ENCODE data around the gene TMCC2.

Gene TMCC2

DNA sequence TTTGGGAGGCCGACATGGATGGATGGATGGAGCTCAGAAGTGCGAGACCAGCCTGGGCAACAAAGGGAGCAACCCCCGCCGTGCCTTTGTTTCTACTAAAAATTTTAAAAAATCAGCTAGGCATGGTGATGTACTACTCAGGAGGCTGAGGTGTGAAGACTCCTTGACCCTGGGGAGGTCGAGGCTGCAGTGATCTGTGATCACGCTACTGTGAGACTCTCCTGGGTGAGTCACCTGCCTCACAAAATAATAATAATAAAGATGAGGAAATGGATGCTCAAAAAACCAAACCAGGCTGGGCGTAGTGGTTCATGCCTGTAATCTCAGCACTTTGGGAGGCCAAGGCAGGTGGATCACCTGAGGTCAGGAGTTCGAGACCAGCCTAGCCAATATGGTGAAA is 35.5 kb upstream of the TMCC2 start:
- no peak overlapping the region for H3K9ac ChIP-seq (ENCODE audit: low read length)
- H3K9me3 ChIP-seq (ENCODE audit: control insufficient read depth, low read depth, low read length): no peaks in the 10 kb centered on the region
- no peaks in the 10 kb centered on the region for H3K27me3 ChIP-seq (ENCODE audit: control insufficient read depth, insufficient read depth, low read length)
- no peaks in the 10 kb centered on the region for H3K36me3 ChIP-seq (ENCODE audit: control insufficient read depth, low read depth, low read length)
- H3K27ac ChIP-seq (ENCODE audit: low read length): no peak overlapping the region
- H3K4me1 ChIP-seq (ENCODE audit: control insufficient read depth, low read depth, low read length): peaks cover 64% of the 10 kb centered on the region
- peak overlapping the region; percentile 26 for H3K4me3 ChIP-seq (ENCODE audit: low read length)

DNA sequence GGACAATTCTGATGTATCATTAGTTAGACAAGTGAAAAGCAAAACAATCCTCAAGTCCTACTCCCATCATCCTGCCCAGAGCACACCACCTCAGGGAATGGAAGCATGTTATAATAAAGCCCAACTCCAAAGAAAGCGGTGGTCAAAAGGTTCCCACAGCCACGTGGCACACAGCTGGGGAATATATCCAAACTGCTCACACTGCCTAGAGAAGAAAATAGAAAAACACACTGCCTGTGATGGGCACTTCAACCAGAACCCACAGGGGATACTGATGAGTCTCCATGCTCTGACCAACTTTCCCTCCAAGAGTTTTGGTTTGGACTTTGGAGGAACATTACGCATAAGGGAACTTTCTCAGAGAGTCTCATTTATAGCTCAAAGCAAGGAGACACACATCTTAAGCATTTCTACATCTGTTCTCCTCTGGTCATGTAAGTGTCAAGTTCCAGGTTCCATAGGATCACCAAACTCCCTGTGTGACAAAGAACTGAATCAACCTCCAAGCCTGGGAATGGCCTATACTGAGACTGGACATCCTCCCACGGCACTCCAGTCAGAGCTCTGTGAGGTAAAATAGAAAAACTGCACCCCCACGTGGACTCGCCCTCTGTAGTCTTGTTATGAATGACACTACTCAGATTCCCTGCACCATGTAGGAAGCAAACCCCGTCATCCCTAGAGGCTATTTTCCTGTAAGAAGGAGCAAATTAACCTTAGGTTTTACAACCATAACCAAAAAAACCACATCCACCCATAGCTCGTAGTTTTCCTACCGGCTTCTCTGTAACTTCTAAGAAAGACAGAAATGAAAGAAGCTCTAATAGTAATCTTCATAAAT is 28.4 kb upstream of the TMCC2 start:
- Histone ChIP-seq H3K4me1 (ENCODE audit: control insufficient read depth, low read depth, low read length) (peaks cover 10% of the 10 kb centered on the region), H3K36me3 (ENCODE audit: control insufficient read depth, low read depth, low read length) (no peaks in the 10 kb centered on the region), H3K4me3 (ENCODE audit: low read length) (no peak overlapping the region), H3K27ac (ENCODE audit: low read length) (no peak overlapping the region), H3K9me3 (ENCODE audit: control insufficient read depth, low read depth, low read length) (no peaks in the 10 kb centered on the region), H3K27me3 (ENCODE audit: control insufficient read depth, insufficient read depth, low read length) (no peaks in the 10 kb centered on the region), H3K9ac (ENCODE audit: low read length) (no peak overlapping the region)

DNA sequence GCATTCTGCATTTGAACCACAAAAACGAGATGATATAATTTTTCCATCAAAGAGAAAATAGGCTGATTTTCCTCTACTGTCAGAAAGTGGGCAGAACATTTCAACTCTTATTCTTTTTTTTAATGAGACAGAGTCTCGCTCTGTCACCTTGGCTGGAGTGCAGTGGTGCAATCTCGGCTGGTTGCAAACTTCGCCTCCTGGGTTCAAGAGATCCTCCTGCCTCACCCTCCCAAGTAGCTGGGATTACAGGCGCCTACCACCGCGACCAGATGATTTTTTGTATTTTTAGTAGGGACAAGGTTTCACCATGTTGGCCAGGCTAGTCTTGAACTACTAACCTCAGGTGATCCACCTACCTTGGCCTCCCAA is 27.8 kb upstream of the TMCC2 start:
- Histone ChIP-seq H3K27me3 (ENCODE audit: control insufficient read depth, insufficient read depth, low read length) (no peaks in the 10 kb centered on the region), H3K36me3 (ENCODE audit: control insufficient read depth, low read depth, low read length) (no peaks in the 10 kb centered on the region), H3K9ac (ENCODE audit: low read length) (no peak overlapping the region), H3K27ac (ENCODE audit: low read length) (no peak overlapping the region), H3K4me1 (ENCODE audit: control insufficient read depth, low read depth, low read length) (peaks cover 10% of the 10 kb centered on the region), H3K4me3 (ENCODE audit: low read length) (no peak overlapping the region), H3K9me3 (ENCODE audit: control insufficient read depth, low read depth, low read length) (no peaks in the 10 kb centered on the region)

DNA sequence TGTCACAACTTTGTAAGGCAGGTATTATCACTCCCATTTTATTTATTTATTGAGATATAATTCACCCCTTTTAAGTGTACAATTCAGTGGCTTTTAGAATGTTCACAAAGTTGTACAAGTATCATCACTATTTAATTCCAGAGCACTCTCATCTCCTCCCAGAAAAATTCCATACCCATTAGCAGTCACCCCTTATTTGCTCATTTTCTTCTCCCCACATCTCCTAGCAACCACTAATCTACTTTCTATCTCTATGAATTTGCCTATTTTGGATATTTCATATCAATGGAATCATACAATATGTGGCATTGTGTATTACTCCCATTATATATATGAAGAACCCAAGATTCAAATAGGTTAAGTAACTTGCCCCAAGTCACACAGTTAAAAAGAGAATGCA is 23.2 kb upstream of the TMCC2 start:
- Histone ChIP-seq H3K9ac (ENCODE audit: low read length) (no peak overlapping the region), H3K4me1 (ENCODE audit: control insufficient read depth, low read depth, low read length) (peaks cover 5% of the 10 kb centered on the region), H3K4me3 (ENCODE audit: low read length) (no peak overlapping the region), H3K9me3 (ENCODE audit: control insufficient read depth, low read depth, low read length) (no peaks in the 10 kb centered on the region), H3K36me3 (ENCODE audit: control insufficient read depth, low read depth, low read length) (no peaks in the 10 kb centered on the region), H3K27ac (ENCODE audit: low read length) (no peak overlapping the region), H3K27me3 (ENCODE audit: control insufficient read depth, insufficient read depth, low read length) (no peaks in the 10 kb centered on the region)

DNA sequence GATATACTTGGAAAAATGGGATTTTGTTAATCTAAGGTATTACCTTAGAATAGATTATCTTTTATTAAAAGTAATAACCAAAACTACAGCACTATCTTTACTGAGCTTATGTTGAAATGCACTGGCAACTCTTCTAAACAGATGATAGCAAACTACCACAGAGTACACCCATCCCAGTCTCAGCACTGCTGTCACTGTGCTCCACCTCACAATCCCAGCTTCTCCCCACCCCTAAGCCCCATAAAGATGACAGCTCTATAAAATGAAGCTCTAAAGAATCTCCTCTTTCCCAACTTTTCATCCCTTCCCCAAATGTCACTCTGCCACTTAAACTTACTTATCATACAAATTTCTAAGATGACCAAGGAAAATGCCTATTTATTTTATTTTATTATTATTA is 22.7 kb upstream of the TMCC2 start:
- Histone ChIP-seq H3K9me3 (ENCODE audit: control insufficient read depth, low read depth, low read length) (no peaks in the 10 kb centered on the region), H3K27me3 (ENCODE audit: control insufficient read depth, insufficient read depth, low read length) (no peaks in the 10 kb centered on the region), H3K27ac (ENCODE audit: low read length) (no peak overlapping the region), H3K4me3 (ENCODE audit: low read length) (no peak overlapping the region), H3K4me1 (ENCODE audit: control insufficient read depth, low read depth, low read length) (peaks cover 7% of the 10 kb centered on the region), H3K36me3 (ENCODE audit: control insufficient read depth, low read depth, low read length) (no peaks in the 10 kb centered on the region), H3K9ac (ENCODE audit: low read length) (no peak overlapping the region)

DNA sequence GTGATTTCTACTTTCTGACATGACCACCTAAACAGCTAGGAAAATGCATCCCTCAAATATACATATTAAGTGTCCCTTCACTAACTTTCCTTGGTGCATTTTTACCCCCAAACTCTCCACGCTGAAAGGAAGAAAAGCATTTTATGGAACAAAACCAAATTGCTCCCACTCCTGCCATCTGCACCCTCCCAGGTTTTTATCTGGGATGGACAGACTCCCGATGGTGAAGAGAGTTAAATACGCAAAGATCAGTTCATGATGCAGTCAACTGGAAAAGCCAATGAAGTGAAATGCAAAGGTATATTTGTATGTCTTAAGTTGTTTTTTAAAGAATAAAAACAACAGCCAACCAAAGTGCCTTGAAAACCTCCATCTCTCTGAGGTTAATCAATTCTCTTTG is 18.9 kb upstream of the TMCC2 start:
- no peak overlapping the region for H3K4me3 ChIP-seq (ENCODE audit: low read length)

DNA sequence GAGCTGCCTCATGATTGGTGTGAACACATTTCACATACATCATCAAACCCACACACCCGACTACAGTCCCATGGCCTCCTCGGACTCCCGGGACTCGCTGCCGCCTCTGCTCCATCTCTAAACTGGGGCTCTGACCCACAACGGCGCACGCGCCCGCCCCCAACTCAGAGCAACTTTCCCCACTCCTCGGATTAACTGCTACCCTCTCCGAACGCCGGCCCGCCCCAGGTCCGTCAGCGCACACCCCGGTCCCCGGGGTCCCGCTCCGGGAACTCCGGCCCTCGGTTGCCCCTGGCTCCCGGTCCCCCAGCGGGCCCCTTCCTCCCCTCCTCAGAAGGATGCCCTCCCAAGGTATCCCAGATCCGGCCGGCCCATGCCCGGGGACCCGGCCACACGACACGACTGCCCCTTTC is 17.0 kb upstream of the TMCC2 start:
- Histone ChIP-seq H3K27ac (ENCODE audit: low read length) (peak overlapping the region; percentile 42), H3K9me3 (ENCODE audit: control insufficient read depth, low read depth, low read length) (no peaks in the 10 kb centered on the region), H3K4me3 (ENCODE audit: low read length) (peak overlapping the region; percentile 95), H3K36me3 (ENCODE audit: control insufficient read depth, low read depth, low read length) (no peaks in the 10 kb centered on the region), H3K27me3 (ENCODE audit: control insufficient read depth, insufficient read depth, low read length) (no peaks in the 10 kb centered on the region), H3K9ac (ENCODE audit: low read length) (peak overlapping the region; percentile 78), H3K4me1 (ENCODE audit: control insufficient read depth, low read depth, low read length) (peaks cover 6% of the 10 kb centered on the region)

More for the DNA sequence above, 18.9 kb upstream of the TMCC2 start:
- Histone ChIP-seq H3K4me1 (ENCODE audit: control insufficient read depth, low read depth, low read length) (peaks cover 6% of the 10 kb centered on the region), H3K27me3 (ENCODE audit: control insufficient read depth, insufficient read depth, low read length) (no peaks in the 10 kb centered on the region), H3K36me3 (ENCODE audit: control insufficient read depth, low read depth, low read length) (no peaks in the 10 kb centered on the region), H3K9me3 (ENCODE audit: control insufficient read depth, low read depth, low read length) (no peaks in the 10 kb centered on the region), H3K27ac (ENCODE audit: low read length) (no peak overlapping the region), H3K9ac (ENCODE audit: low read length) (no peak overlapping the region)

DNA sequence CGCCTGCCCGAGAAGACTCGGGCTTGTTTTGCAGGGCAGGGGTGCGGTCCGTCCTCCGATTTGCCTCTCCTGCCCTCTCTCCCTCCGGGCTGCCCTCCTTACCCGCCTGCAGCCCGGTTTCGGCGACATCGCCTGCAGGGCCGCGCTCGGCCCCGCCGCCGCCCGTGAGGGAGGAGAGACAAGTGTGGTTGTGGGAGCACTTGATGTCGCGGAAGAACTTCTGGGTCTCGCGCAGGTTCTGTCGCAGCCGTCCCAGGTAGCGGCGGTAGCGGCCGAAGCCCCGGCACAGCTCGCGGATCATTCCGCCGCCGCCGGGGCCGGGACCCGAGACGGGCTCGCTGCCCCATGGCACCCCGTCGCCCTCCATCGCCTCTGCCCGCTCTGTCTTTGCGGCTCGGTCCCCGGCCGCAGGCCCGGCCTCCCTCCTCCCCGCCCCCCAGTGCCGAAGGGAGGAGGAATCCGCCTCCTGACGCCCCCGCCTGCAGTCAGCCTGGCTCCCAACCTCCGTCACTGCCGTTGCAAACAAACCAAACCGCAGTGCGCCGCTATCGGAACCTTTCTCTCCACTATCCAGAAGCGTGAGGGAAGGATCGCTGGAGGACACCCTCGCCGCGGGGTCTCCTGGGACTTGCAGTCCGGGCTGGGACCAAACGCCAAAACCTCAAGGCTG is 16.4 kb upstream of the TMCC2 start, which contains the start of gene DSTYK:
Gene DSTYK, minus strand, starts transcription at position 534 of the 670 bp plus-strand sequence. Its CDS starts 167 bp downstream, at position 367.
- peaks cover 6% of the 10 kb centered on the region for H3K4me1 ChIP-seq (ENCODE audit: control insufficient read depth, low read depth, low read length)
- H3K9ac ChIP-seq (ENCODE audit: low read length): peak within 1 kb of the TSS; percentile 78
- H3K9me3 ChIP-seq (ENCODE audit: control insufficient read depth, low read depth, low read length): no peaks in the 10 kb centered on the region
- no peaks in the 10 kb centered on the region for H3K36me3 ChIP-seq (ENCODE audit: control insufficient read depth, low read depth, low read length)
- peak within 1 kb of the TSS; percentile 95 for H3K4me3 ChIP-seq (ENCODE audit: low read length)
- H3K27me3 ChIP-seq (ENCODE audit: control insufficient read depth, insufficient read depth, low read length): no peaks in the 10 kb centered on the region
- peak within 1 kb of the TSS; percentile 42 for H3K27ac ChIP-seq (ENCODE audit: low read length)

DNA sequence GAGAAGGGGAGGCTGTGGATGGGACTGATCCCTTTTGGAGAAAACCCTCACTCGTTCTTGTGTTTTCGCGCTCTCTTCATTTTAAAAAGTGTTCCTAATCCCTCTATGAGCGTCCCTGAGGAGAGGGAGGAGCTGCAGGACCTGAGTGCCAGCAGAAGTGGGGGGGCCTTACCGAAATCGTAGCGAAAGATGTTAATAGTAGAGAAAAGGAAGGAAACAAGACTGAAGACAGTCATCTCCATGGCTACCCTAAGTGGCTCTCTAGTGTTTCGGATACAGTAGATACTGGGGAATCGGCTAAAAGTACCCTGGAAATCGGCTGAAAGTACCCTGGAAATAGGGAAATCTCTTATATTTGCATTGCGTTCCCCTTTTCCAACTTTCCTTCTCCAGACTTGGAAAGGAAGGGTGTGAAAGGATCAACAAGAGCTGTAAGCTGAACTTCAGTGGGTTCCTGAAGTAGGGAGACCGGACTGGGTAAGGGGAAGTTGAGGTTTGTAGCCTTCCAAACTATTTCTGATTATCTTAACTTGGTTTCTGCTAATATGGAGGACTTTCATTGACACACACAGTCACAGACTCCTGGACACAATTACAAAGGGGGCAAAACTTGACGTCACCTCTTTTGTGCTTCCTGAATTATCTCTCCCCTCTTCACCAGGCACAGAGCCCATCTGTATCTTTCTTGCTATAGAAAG is 15.8 kb upstream of the TMCC2 start:
- H3K4me3 ChIP-seq (ENCODE audit: low read length): peak overlapping the region; percentile 95
- H3K9ac ChIP-seq (ENCODE audit: low read length): peak overlapping the region; percentile 78
- no peaks in the 10 kb centered on the region for H3K9me3 ChIP-seq (ENCODE audit: control insufficient read depth, low read depth, low read length)
- H3K36me3 ChIP-seq (ENCODE audit: control insufficient read depth, low read depth, low read length): no peaks in the 10 kb centered on the region
- no peaks in the 10 kb centered on the region for H3K27me3 ChIP-seq (ENCODE audit: control insufficient read depth, insufficient read depth, low read length)
- H3K4me1 ChIP-seq (ENCODE audit: control insufficient read depth, low read depth, low read length): peaks cover 6% of the 10 kb centered on the region
- no peak overlapping the region for H3K27ac ChIP-seq (ENCODE audit: low read length)

DNA sequence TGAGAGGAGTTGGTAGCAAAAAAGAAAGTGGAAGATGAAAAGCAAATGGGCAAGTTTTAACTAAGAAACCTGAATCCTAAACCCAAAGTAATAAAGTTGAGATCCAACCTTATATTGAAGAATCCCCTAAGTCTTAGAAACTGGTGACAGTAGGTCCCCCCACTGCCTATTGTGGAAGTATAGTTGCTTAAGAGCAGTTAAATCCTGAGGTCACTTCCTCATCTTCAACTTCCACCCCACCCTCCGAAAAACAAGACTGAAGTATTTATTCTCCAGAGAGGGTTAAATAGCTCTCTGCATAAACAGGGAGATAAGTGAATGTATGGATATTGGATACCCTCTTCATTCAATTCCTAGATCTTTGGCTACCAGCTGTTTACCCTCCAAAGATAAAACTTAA is 13.0 kb upstream of the TMCC2 start:
- Histone ChIP-seq H3K4me3 (ENCODE audit: low read length) (no peak overlapping the region), H3K36me3 (ENCODE audit: control insufficient read depth, low read depth, low read length) (no peaks in the 10 kb centered on the region), H3K4me1 (ENCODE audit: control insufficient read depth, low read depth, low read length) (peaks cover 6% of the 10 kb centered on the region), H3K27ac (ENCODE audit: low read length) (no peak overlapping the region), H3K9me3 (ENCODE audit: control insufficient read depth, low read depth, low read length) (no peaks in the 10 kb centered on the region), H3K27me3 (ENCODE audit: control insufficient read depth, insufficient read depth, low read length) (no peaks in the 10 kb centered on the region), H3K9ac (ENCODE audit: low read length) (no peak overlapping the region)

DNA sequence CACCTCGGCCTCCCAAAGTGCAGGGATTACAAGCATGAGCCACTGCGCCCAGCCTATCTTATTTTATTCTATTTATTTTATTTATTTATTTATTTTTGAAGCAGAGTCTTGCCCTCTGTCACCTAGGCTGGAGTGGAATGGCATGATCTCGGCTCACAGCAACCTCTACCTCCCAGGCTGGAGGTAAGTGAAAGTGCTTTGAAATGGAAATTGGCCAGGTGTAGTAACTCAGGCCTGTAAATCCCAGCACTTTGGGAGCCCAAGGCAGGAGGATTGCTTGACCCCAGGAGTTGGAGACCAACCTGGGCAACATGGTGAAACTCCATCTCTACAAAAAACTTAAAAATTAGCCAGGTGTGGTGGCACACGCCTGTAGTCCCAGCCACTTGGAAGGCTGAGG is 11.2 kb upstream of the TMCC2 start:
- no peaks in the 10 kb centered on the region for H3K36me3 ChIP-seq (ENCODE audit: control insufficient read depth, low read depth, low read length)
- no peak overlapping the region for H3K27ac ChIP-seq (ENCODE audit: low read length)
- no peaks in the 10 kb centered on the region for H3K27me3 ChIP-seq (ENCODE audit: control insufficient read depth, insufficient read depth, low read length)
- H3K4me1 ChIP-seq (ENCODE audit: control insufficient read depth, low read depth, low read length): no peaks in the 10 kb centered on the region
- no peaks in the 10 kb centered on the region for H3K9me3 ChIP-seq (ENCODE audit: control insufficient read depth, low read depth, low read length)
- H3K9ac ChIP-seq (ENCODE audit: low read length): no peak overlapping the region
- H3K4me3 ChIP-seq (ENCODE audit: low read length): no peak overlapping the region

Data from iPS-18a (cell line).